HUES48 (cell line): ENCODE results near the gene IFI27L2.

Source experiments
- H3K27ac ChIP-seq: one replicate; pipeline ENCODE4 v1.7.0; 2013; ENCODE audit warnings: low read depth, low read length, inconsistent platforms
- H3K27me3 ChIP-seq: 2 replicates; pipeline ENCODE4 v1.6.1; 2013; ENCODE audit warnings: mild to moderate bottlenecking, low read length; ENCODE audit not compliant: control insufficient read depth, insufficient read depth
- H3K36me3 ChIP-seq: 2 replicates; pipeline ENCODE4 v1.6.1; 2013; ENCODE audit warnings: low read length; ENCODE audit not compliant: control insufficient read depth, insufficient read depth
- H3K4me1 ChIP-seq: 2 replicates; pipeline ENCODE4 v1.6.1; 2013; ENCODE audit warnings: mild to moderate bottlenecking, low read length; ENCODE audit not compliant: control insufficient read depth, insufficient read depth
- H3K4me3 ChIP-seq: 2 replicates; pipeline ENCODE4 v1.5.1; 2013; ENCODE audit warnings: mild to moderate bottlenecking, low read depth, low read length
- H3K9ac ChIP-seq: 2 replicates; pipeline ENCODE4 v1.6.1; 2013; ENCODE audit warnings: mild to moderate bottlenecking, low read depth, low read length, moderate library complexity
- H3K9me3 ChIP-seq: 2 replicates; pipeline ENCODE4 v1.6.1; 2013; ENCODE audit warnings: low read length; ENCODE audit not compliant: control insufficient read depth, insufficient read depth

The IFI27L2 gene

DNA sequence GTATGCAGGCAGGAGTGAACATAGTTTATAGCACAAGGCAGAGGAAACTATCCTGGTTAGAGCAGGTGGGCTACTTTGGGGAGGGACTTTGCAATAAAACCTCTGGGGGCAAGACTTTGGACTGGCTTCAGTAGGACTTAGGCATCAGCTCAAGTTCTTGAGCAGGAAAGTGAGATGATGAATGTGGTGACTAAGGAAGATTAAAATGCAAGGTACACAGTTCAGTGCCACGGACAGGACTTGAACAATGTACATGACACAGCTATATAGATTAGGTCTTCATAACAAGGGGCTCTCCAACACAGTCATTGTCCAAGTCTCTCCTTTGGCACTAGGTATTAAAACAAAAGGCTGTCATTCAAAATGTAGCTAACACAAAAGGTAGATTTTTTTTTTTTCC, 23.3 kb upstream of the IFI27L2 start:
- Histone ChIP-seq H3K27me3 (no peaks in the 10 kb centered on the region), H3K4me1 (no peaks in the 10 kb centered on the region), H3K27ac (no peak overlapping the region), H3K4me3 (no peak overlapping the region), H3K36me3 (no peaks in the 10 kb centered on the region), H3K9me3 (no peaks in the 10 kb centered on the region; the same call in 1 of the 2 replicates), H3K9ac (no peak overlapping the region)

- H3K9ac ChIP-seq, result no peak overlapping the region
- H3K4me3 ChIP-seq, result no peak overlapping the region
Observed at GRCh38 chr14:94145902-94146527, 16.6 kb upstream of the IFI27L2 start.

DNA sequence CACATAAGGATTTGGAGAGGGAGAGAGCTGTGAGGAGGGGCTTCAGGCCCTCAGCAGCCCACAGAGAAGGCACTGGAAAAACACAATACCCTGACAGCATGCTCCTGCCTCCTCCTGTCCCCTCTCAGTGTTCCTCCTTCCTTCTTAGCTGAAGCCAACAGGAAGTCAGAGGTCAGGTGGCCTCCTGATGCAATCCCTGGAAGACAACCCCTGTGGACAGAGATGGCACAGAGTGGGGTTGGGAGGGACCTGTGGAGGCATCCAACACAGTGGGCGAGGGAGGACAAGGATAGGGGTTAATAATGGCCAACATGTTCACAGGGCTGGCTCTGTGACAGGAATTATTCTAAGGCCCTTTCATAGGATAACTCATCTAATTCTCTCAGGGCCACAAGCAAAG, 15.4 kb upstream of the IFI27L2 start:
- H3K27ac ChIP-seq, result peak overlapping the region; percentile 77
- no peaks in the 10 kb centered on the region for H3K9me3 ChIP-seq
- no peaks in the 10 kb centered on the region for H3K27me3 ChIP-seq
- peaks cover 4% of the 10 kb centered on the region; the same call in 1 of the 2 replicates for H3K4me1 ChIP-seq
- H3K9ac ChIP-seq, result no peak overlapping the region
- no peaks in the 10 kb centered on the region for H3K36me3 ChIP-seq
- no peak overlapping the region for H3K4me3 ChIP-seq

More at GRCh38 chr14:94145902-94146527, 16.6 kb upstream of the IFI27L2 start:
- H3K36me3 ChIP-seq, result no peaks in the 10 kb centered on the region
- no peaks in the 10 kb centered on the region for H3K9me3 ChIP-seq
- H3K27ac ChIP-seq, result no peak overlapping the region
- no peaks in the 10 kb centered on the region for H3K27me3 ChIP-seq
- peaks cover 4% of the 10 kb centered on the region; the same call in 1 of the 2 replicates for H3K4me1 ChIP-seq

GRCh38 chr14:94143711-94144110, 14.3 kb upstream of the IFI27L2 start:
- no peaks in the 10 kb centered on the region for H3K36me3 ChIP-seq
- no peak overlapping the region for H3K9ac ChIP-seq
- peaks cover 14% of the 10 kb centered on the region; the same call in 1 of the 2 replicates for H3K4me1 ChIP-seq
- H3K4me3 ChIP-seq, result no peak overlapping the region
- H3K27ac ChIP-seq, result no peak overlapping the region
- no peaks in the 10 kb centered on the region for H3K9me3 ChIP-seq
- H3K27me3 ChIP-seq, result no peaks in the 10 kb centered on the region

DNA sequence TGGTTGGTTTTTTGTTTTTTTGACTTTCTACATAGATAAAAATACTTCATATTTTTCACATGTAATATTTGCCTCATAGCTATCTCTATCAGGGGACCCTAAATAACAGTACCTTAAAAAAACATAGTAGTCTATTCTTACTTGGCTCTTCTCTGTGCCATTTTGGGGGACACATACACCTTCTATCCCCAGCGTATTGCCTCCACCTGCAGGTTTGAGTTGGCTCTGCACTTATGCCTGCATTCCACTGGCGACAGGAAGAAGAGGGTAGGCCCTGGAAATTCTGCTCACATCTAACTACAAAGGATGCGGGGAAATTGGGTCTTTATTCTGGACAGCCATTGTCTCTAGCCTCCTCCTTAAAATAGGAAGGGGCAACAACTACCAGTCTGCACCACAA, 13.8 kb upstream of the IFI27L2 start:
- Histone ChIP-seq H3K9me3 (no peaks in the 10 kb centered on the region), H3K27ac (no peak overlapping the region), H3K4me3 (no peak overlapping the region), H3K9ac (no peak overlapping the region), H3K27me3 (no peaks in the 10 kb centered on the region), H3K36me3 (no peaks in the 10 kb centered on the region), H3K4me1 (peaks cover 16% of the 10 kb centered on the region; the same call in 1 of the 2 replicates)

DNA sequence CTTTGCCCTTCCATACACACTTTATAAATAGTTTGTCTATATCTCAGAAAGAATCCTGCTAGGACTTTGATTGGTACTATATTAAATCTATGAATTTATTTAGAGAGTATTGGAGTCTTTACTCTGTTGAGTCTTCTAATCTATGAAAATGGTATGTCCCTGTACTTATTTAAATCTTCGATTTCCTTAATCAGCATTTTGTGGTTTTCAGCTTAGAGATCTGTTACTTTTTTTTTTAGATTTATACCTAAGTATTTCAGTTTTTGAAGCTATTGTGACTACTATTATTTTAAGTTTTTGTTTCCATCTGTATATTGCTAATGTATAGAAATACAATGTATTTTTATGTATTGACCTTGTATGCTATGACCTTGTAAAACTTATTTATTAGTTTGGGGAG, 13.4 kb upstream of the IFI27L2 start:
- Histone ChIP-seq H3K4me3 (no peak overlapping the region), H3K9ac (no peak overlapping the region), H3K27ac (no peak overlapping the region), H3K4me1 (peaks cover 16% of the 10 kb centered on the region; the same call in 1 of the 2 replicates), H3K36me3 (no peaks in the 10 kb centered on the region), H3K9me3 (no peaks in the 10 kb centered on the region), H3K27me3 (no peaks in the 10 kb centered on the region)

- Histone ChIP-seq H3K27ac (no peak overlapping the region), H3K27me3 (no peaks in the 10 kb centered on the region), H3K9ac (no peak overlapping the region), H3K9me3 (no peaks in the 10 kb centered on the region), H3K36me3 (no peaks in the 10 kb centered on the region), H3K4me1 (peaks cover 16% of the 10 kb centered on the region; the same call in 1 of the 2 replicates), H3K4me3 (no peak overlapping the region)
Observed at GRCh38 chr14:94142247-94142646, 12.8 kb upstream of the IFI27L2 start.

GRCh38 chr14:94139421-94139820, 10.0 kb upstream of the IFI27L2 start:
- no peaks in the 10 kb centered on the region for H3K27me3 ChIP-seq
- H3K27ac ChIP-seq, result no peak overlapping the region
- no peaks in the 10 kb centered on the region for H3K36me3 ChIP-seq
- no peak overlapping the region for H3K9ac ChIP-seq
- H3K4me1 ChIP-seq, result peaks cover 12% of the 10 kb centered on the region; the same call in 1 of the 2 replicates
- H3K9me3 ChIP-seq, result no peaks in the 10 kb centered on the region
- H3K4me3 ChIP-seq, result no peak overlapping the region

DNA sequence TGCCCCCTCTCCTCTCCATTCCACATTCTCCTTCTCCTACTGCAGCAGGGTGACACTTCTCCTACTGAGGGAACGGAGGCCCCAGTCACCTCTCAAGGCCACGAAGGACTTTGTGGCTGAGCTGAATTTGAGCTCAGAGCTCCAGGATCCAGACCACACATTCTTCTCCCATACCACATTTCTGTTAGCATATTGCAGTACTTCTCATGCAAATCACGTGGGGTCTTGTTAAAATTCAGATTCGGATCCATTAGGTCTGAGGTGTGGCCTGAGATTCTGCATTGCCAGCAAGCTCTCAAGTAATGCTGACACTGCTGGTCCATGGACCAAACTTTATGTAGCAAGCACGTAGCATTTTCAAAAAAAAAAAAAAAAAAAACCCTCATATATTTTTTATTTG, 9.6 kb upstream of the IFI27L2 start:
- Histone ChIP-seq H3K36me3 (no peaks in the 10 kb centered on the region), H3K27me3 (no peaks in the 10 kb centered on the region), H3K9me3 (no peaks in the 10 kb centered on the region), H3K4me1 (peaks cover 12% of the 10 kb centered on the region; the same call in 1 of the 2 replicates), H3K9ac (no peak overlapping the region), H3K27ac (no peak overlapping the region), H3K4me3 (no peak overlapping the region)

DNA sequence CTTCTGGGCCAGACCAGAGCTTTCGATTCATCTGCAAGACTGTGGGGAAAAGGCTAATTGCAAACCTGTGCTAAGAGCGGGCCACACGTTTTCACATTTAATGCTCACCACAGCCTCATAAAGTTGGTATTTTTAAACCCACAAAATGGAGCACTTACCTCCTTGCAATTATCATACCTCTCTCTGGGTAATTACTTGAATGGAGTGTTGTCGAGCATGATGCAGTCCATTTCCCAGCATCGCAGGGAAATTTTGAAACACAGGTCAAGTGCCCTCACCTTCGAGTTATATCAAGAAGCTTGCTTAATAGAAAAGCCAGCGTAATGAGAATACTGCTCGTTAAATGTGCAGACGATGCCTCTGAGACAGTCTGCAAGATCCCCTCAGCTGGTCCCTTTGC, 8.8 kb upstream of the IFI27L2 start:
- Histone ChIP-seq H3K4me3 (no peak overlapping the region), H3K27ac (no peak overlapping the region), H3K9ac (no peak overlapping the region)

GRCh38 chr14:94136575-94137331, 7.3 kb upstream of the IFI27L2 start:
- no peaks in the 10 kb centered on the region for H3K9me3 ChIP-seq
- no peaks in the 10 kb centered on the region for H3K36me3 ChIP-seq
- H3K9ac ChIP-seq, result no peak overlapping the region
- no peak overlapping the region for H3K4me3 ChIP-seq
- no peak overlapping the region for H3K27ac ChIP-seq
- peaks cover 12% of the 10 kb centered on the region; the same call in 1 of the 2 replicates for H3K4me1 ChIP-seq
- no peaks in the 10 kb centered on the region for H3K27me3 ChIP-seq

More for the DNA sequence above, 8.8 kb upstream of the IFI27L2 start:
- no peaks in the 10 kb centered on the region for H3K36me3 ChIP-seq
- H3K4me1 ChIP-seq, result peaks cover 12% of the 10 kb centered on the region; the same call in 1 of the 2 replicates
- H3K27me3 ChIP-seq, result no peaks in the 10 kb centered on the region
- H3K9me3 ChIP-seq, result no peaks in the 10 kb centered on the region
